Germinal center (tissue), 1 donor: ENCODE results near the gene PLCL1.
"Not testable (repeated sequence)": the region's sequence is repeated elsewhere in the genome, so short reads cannot be mapped to it uniquely, and the experiment has no call there.

ENCODE experiments used
- DNase-seq: peaks from one replicate; pipeline ENCODE4 v3.0.0; 2012; ENCODE audit warnings: mixed read lengths, low spot score

PLCL1 gene

DNA sequence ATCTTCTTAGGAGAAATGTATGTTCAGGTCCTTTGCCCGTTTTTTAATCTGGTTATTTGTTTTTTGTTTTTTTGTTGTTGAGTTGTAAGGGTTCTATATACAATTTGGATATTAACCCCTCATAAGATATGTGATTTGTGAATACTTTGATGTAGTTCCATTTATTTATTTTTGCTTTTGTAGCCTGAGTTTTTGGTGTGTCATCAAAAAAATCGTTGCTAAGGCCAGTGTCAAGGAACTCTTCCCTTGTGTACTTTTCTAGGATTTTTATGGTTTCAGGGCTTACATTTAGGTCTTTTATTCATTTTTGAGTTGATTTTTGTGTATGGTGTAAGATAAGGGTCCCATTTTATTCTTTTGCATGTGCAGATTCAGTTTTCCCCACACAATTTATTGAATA is 372.6 kb downstream of the PLCL1 start:
- no peak for DNase-seq

DNA sequence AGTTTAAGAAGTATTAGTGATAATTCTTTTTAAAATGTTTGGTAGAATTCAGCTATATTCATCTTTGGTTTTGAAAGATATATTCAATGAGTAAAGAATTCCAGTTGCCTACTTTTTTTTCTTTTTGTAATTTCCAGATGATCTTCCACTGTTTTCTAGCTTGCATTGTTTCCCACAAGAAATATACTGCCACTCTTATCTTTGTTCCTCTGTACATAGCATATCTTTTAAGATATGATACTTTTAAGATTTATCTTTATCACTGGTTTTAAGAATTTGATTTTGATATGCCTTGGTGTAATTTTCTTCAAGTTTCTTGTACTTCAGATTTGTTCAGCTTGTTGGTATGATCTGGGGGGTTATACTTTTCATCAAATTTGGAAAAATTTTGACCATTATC is 374.4 kb downstream of the PLCL1 start:
- no peak for DNase-seq

DNA sequence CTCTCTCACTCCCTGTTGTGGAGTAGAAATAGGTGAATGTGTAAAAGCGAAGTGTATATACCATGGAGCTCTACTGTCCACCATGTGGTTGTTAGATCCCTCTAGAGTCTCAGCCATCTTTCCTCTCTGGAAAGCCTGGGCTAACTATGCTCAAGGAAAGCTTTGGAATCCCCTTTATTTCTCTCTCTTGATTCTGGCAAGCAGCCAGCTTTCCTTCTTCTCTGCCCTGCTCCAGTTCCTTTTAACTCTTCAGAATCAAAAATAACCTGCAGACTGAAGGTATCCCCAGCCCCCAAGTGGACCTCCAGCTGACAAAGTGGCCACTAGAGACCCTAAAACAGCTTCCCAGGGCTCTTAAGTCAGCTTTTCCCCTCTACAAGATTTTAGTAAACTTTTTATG is 381.9 kb downstream of the PLCL1 start:
- DNase-seq, result no peak

DNA sequence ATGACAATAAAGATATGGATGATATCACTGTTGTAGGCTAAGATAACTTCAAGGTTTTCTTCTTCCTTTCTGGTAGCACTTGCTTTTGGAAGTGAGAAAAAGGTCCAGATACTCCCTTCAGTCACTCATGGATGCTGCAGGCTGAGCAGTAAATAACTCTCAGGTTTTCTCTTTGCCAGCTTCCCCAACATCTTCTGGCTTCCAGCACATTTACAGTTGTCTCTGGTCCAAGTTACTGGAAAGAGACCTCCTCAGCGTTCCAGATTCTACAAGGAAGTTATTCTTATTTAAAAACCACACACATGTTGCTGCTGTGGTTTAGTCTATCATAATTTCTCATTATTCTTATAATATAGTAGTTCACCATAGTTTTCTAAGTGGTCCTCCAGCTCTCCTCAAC is 383.4 kb downstream of the PLCL1 start:
- DNase-seq, result no peak

DNA sequence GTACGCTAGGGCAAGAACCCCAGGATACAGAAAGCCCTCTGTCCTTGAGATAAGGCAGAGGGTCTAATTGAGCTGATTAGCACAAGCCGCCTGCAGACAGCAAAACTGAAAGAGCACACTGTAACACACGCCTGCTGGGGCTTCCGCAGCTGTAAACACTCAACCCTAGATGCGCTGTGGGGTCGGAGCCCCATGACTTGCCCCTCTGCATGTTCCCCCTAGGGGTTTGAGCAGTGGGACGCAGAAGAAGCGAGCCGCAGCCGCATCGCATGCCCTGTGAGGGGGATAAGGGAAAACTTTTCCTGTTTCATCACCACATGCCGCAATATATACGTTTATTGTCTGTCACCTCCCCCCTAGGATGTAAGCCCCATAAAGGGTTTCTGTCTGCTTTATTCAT is 384.6 kb downstream of the PLCL1 start:
- DNase-seq, result no peak

DNA sequence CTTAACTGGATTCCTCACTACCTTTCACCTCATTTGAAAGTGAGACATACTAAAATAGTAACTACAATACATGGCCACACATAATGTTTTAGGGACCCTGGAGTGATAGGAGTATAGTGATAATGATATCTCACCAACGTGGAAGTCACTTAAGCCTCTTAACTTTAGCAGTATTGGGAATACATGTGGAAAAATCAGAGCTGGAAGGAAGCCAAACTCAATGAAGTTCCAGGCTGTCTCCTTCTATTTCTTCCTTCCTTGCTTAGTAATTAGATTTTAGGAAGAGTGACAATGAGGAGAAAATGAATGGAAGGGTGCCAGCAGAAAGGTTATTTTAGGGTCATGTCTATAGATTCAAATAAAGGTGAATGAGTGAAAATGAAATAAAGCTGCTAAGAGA is 387.3 kb downstream of the PLCL1 start:
- no peak for DNase-seq

DNA sequence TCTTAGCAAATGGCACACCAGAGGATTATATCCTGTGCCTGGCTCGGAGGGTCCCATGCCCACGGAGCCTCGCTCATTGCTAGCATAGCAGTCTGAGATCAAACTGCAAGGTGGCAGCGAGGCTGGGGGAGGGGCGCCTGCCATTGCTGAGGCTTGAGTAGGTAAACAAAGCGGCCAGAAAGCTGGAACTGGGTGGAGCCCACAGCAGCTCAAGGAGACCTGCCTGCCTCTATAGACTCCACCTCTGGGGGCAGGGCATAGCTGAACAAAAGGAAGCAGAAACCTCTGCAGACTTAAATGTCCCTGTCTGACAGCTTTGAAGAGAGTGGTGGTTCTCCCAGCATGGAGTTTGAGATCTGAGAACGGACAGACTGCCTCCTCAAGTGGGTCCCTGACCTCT is 392.2 kb downstream of the PLCL1 start:
- not testable (repeated sequence) for DNase-seq
